ENCODE data around the gene LCLAT1. TPM values are rescaled to one million over a fixed set of nuclear protein-coding genes. Genes with fewer than 3 reads are reported as not detected.

The LCLAT1 gene
- polyA plus RNA-seq, 1 donor (not counting 4 experiments of a cell fraction or from before 2014, with no cell fraction given) = 17.1 TPM

DNA sequence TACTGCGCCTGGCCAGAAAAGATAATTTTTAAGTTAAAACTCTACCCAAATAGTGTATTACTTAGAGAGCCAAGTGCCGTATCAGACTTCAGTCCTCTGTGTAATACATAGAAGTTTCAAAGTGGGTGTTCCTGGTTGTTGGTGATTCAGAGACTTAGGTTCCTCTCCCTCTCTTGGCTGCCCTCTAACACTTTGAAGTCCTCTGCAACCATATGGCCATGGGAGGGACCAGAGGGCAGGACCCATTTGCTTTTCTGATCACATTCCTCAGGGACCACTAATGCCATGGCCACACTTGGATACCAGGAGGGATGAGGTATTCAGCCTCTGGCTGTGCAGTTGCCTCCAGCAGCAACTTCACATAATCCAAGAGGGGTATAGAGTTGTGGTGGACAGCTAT, 228.7 kb downstream of the LCLAT1 start:
- DNase-seq (ENCODE audit: low read depth, low spot score) (no peak), FAIRE-seq (no peak)
- Histone ChIP-seq H3K36me3 (ENCODE audit: control insufficient read depth in 2 of 2, extremely low read depth in 1 of 2, insufficient read depth in 2 of 2, low read length in 2 of 2) (no peaks in the 10 kb centered on the region), H3K4me3 (ENCODE audit: control insufficient read depth in 2 of 3, extremely low read depth in 1 of 3, insufficient read depth in 2 of 3, low read depth in 1 of 3, low read length in 3 of 3) (no peak overlapping the region), H3K79me2 (ENCODE audit: control insufficient read depth, insufficient read depth, low read length) (no peaks in the 10 kb centered on the region), H2AFZ (ENCODE audit: control insufficient read depth, low read length) (no peak overlapping the region), H4K20me1 (ENCODE audit: control insufficient read depth, extremely low read depth, insufficient read depth, low read length) (no peaks in the 10 kb centered on the region), H3K9me3 (ENCODE audit: control insufficient read depth, low read depth, low read length) (no peaks in the 10 kb centered on the region), H3K4me1 (ENCODE audit: control insufficient read depth, extremely low read depth, insufficient read depth, low read length) (no peaks in the 10 kb centered on the region), H3K9ac (ENCODE audit: control insufficient read depth, extremely low read depth, insufficient read depth, low read length) (no peak overlapping the region), H3K27ac (ENCODE audit: control insufficient read depth, insufficient read depth, low read length) (no peak overlapping the region), H3K27me3 (ENCODE audit: control insufficient read depth, extremely low read depth, insufficient read depth, low read length) (peaks cover 7% of the 10 kb centered on the region), H3K9me1 (ENCODE audit: control insufficient read depth, extremely low read depth, insufficient read depth, low read length) (no peaks in the 10 kb centered on the region), H3K4me2 (ENCODE audit: control insufficient read depth, extremely low read depth, insufficient read depth, low read depth, low read length) (no peak overlapping the region)
- dilution Hi-C loops (cut with MboI; ENCODE audit: extremely low pct_ligation_motif_present, low sequenced_read_pairs) = no loop called here
- TF ChIP-seq, protein P1, sequence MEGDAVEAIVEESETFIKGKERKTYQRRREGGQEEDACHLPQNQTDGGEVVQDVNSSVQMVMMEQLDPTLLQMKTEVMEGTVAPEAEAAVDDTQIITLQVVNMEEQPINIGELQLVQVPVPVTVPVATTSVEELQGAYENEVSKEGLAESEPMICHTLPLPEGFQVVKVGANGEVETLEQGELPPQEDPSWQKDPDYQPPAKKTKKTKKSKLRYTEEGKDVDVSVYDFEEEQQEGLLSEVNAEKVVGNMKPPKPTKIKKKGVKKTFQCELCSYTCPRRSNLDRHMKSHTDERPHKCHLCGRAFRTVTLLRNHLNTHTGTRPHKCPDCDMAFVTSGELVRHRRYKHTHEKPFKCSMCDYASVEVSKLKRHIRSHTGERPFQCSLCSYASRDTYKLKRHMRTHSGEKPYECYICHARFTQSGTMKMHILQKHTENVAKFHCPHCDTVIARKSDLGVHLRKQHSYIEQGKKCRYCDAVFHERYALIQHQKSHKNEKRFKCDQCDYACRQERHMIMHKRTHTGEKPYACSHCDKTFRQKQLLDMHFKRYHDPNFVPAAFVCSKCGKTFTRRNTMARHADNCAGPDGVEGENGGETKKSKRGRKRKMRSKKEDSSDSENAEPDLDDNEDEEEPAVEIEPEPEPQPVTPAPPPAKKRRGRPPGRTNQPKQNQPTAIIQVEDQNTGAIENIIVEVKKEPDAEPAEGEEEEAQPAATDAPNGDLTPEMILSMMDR (optimal IDR thresholded peaks at IDR 0.05 in 1 of 3, IDR thresholded peaks at IDR 0.05 in 1 of 3, conservative IDR thresholded peaks at IDR 0.05 in 1 of 3; ENCODE audit: extremely low read depth in 1 of 3, insufficient read depth in 2 of 3, low read length in 3 of 3) = no peak

DNA sequence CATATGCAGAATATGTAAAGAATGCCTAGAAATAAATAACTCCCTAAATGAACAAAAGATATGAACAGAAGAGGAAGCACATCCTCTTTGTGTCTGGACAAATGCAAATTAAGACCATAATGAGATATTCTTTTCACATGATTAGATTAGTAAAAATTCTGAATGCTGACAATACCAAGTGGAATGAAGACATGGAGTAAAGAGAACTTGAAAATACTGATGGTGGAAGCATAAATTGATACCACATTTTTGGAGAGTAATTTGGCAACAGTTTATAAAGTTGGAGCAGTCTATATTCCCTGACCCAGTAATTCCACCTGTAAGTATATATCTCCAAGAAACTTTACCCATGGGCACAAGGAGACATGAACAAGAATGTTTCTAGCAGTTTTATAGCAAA, 230.2 kb downstream of the LCLAT1 start:
- no peaks in the 10 kb centered on the region for H3K36me3 ChIP-seq (ENCODE audit: control insufficient read depth in 2 of 2, extremely low read depth in 1 of 2, insufficient read depth in 2 of 2, low read length in 2 of 2)
- no peak overlapping the region for H2AFZ ChIP-seq (ENCODE audit: control insufficient read depth, low read length)
- dilution Hi-C loops (cut with MboI; ENCODE audit: extremely low pct_ligation_motif_present, low sequenced_read_pairs) = no loop called here
- H3K9me1 ChIP-seq (ENCODE audit: control insufficient read depth, extremely low read depth, insufficient read depth, low read length) = no peaks in the 10 kb centered on the region
- FAIRE-seq (no peak), DNase-seq (ENCODE audit: low read depth, low spot score) (no peak)
- no peak overlapping the region for H3K27ac ChIP-seq (ENCODE audit: control insufficient read depth, insufficient read depth, low read length)
- H3K4me2 ChIP-seq (ENCODE audit: control insufficient read depth, extremely low read depth, insufficient read depth, low read depth, low read length) = no peak overlapping the region
- H4K20me1 ChIP-seq (ENCODE audit: control insufficient read depth, extremely low read depth, insufficient read depth, low read length) = no peaks in the 10 kb centered on the region
- H3K9ac ChIP-seq (ENCODE audit: control insufficient read depth, extremely low read depth, insufficient read depth, low read length) = no peak overlapping the region
- H3K4me1 ChIP-seq (ENCODE audit: control insufficient read depth, extremely low read depth, insufficient read depth, low read length) = no peaks in the 10 kb centered on the region
- no peak for TF ChIP-seq EZH2 (IDR thresholded peaks at IDR 0.05; ENCODE audit: low read length)
- TF ChIP-seq, protein P1 (optimal IDR thresholded peaks at IDR 0.05 in 1 of 3, IDR thresholded peaks at IDR 0.05 in 1 of 3, conservative IDR thresholded peaks at IDR 0.05 in 1 of 3; ENCODE audit: extremely low read depth in 1 of 3, insufficient read depth in 2 of 3, low read length in 3 of 3) = no peak
- H3K79me2 ChIP-seq (ENCODE audit: control insufficient read depth, insufficient read depth, low read length) = no peaks in the 10 kb centered on the region
- H3K27me3 ChIP-seq (ENCODE audit: control insufficient read depth, extremely low read depth, insufficient read depth, low read length) = peaks cover 7% of the 10 kb centered on the region
- no peak overlapping the region for H3K4me3 ChIP-seq (ENCODE audit: control insufficient read depth in 2 of 3, extremely low read depth in 1 of 3, insufficient read depth in 2 of 3, low read depth in 1 of 3, low read length in 3 of 3)
- no peaks in the 10 kb centered on the region for H3K9me3 ChIP-seq (ENCODE audit: control insufficient read depth, low read depth, low read length)
